ENCODE measurements around the gene CNMD.
A peak's percentile ranks its signal among the peaks of the same experiment; 100 is the strongest.
"Not testable (repeated sequence)": the region's sequence is repeated elsewhere in the genome, so short reads cannot be mapped to it uniquely, and the experiment has no call there.

CNMD gene

GRCh38 chr13:52712385-52712784, 27.2 kb downstream of the CNMD start:
- H3K27me3 ChIP-seq = no peaks in the 10 kb centered on the region
- H4K20me1 ChIP-seq = no peaks in the 10 kb centered on the region
- peak overlapping the region in 6 of 11 experiments; percentile 0 to 74 (median 13); a peak in 1 of 22 replicates for H3K27ac ChIP-seq
- no peak overlapping the region for H3K4me3 ChIP-seq
- no peaks in the 10 kb centered on the region for H3K36me3 ChIP-seq
- H3K9me3 ChIP-seq (replicated peaks in 1 of 11) = peaks cover 4 to 20% (median 10%) of the 10 kb centered on the region in 11 experiments; a peak in 15 of 22 replicates
- H3K4me1 ChIP-seq = peaks cover 0 to 35% (median 26%) of the 10 kb centered on the region in 10 experiments; a peak in 18 of 20 replicates
- H3K9ac ChIP-seq = no peak overlapping the region
- H3K4me2 ChIP-seq = peak overlapping the region in 6 of 11 experiments; percentile 64 to 86 (median 79); a peak in 12 of 22 replicates
- no peak for TF ChIP-seq Cebpa-rat (IDR thresholded peaks at IDR 0.05)

DNA sequence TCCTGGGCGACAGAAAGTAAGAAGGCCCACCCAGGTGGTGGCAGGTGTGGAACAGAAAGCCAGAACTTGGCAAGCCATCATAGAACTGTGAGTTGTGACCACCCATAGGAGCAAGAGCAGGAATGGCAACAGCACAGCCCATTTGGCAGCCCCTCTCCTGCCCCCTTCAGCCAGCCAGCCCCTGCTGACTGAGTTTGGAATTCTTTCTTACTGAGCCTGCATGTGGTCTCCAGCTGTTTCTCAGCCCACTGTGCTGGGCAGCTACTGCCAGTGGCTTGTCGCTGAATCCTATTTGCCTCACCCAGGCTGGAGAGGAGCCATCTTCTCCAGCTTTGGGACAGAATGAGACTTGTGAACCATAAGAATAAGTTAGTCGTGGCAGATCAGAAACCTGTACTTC, 28.3 kb downstream of the CNMD start:
- H3K4me1 ChIP-seq = peaks cover 0 to 35% (median 26%) of the 10 kb centered on the region in 10 experiments; a peak in 18 of 20 replicates
- H3K27ac ChIP-seq = no peak overlapping the region; a peak in 1 of 22 replicates
- H3K9me3 ChIP-seq (replicated peaks in 1 of 11) = peaks cover under 1 to 9% (median 1%) of the 10 kb centered on the region in 11 experiments; a peak in 8 of 22 replicates
- no peak overlapping the region for H3K4me3 ChIP-seq
- H4K20me1 ChIP-seq = no peaks in the 10 kb centered on the region
- no peaks in the 10 kb centered on the region for H3K36me3 ChIP-seq
- H3K9ac ChIP-seq = no peak overlapping the region
- no peak overlapping the region for H3K4me2 ChIP-seq
- no peak for TF ChIP-seq Cebpa-rat (IDR thresholded peaks at IDR 0.05)
- no peaks in the 10 kb centered on the region for H3K27me3 ChIP-seq

DNA sequence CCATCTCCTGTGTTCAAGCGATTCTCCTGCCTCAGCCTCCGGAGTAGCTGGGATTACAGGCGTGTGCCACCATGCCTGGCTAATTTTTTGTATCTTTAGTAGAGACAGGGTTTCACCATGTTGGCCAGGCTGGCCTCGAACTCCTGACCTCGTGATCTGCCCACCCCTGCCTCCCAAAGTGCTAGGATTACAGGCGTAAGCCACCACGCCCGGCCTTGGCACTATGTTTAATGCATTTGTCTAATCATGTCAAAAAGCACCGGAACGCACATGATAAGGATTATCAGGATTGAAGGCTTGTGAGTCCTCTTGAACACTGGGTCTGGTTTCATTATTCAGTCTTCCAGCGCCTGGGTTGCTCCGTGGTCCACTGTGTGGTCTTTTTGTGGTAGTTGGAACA, 31.4 kb downstream of the CNMD start:
- H3K4me3 ChIP-seq; H3K9me3 ChIP-seq (replicated peaks in 1 of 11); H3K27me3 ChIP-seq; H3K4me2 ChIP-seq; H4K20me1 ChIP-seq; H3K36me3 ChIP-seq; H3K27ac ChIP-seq; H3K9ac ChIP-seq: not testable (repeated sequence)
- H3K4me1 ChIP-seq = peaks cover 0 to 16% (median 14%) of the 10 kb centered on the region in 10 experiments; a peak in 14 of 20 replicates

GRCh38 chr13:52707375-52707774, 32.2 kb downstream of the CNMD start:
- Histone ChIP-seq H3K4me1 (peaks cover 5 to 12% (median 9%) of the 10 kb centered on the region in 10 experiments), H4K20me1 (no peaks in the 10 kb centered on the region), H3K27ac (no peak overlapping the region), H3K9ac (no peak overlapping the region), H3K4me3 (no peak overlapping the region), H3K36me3 (no peaks in the 10 kb centered on the region), H3K9me3 (replicated peaks in 1 of 11) (no peaks in the 10 kb centered on the region), H3K4me2 (no peak overlapping the region), H3K27me3 (no peaks in the 10 kb centered on the region)
- no peak for TF ChIP-seq Cebpa-rat (IDR thresholded peaks at IDR 0.05)

DNA sequence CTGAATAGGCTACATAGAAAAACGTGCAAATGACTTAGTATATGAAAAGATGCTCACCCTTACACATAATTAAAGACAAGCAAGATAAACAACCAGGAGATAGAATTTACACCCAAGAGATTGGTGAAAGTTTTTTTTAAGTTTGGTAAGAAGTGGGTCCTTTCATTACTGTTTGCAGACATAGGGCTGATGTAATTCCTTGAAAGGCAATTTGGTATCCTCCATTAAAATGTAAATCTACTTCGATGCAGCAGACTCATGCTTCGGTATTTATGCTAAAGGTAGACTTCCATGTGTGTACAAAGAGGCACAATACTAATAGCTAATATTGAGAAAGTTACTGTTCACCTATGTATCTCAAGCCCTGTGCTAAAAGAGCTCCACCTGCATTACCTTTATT, 33.5 kb downstream of the CNMD start:
- Histone ChIP-seq H3K27ac (no peak overlapping the region), H3K27me3 (no peaks in the 10 kb centered on the region), H3K9me3 (replicated peaks in 1 of 11) (no peaks in the 10 kb centered on the region), H3K4me2 (no peak overlapping the region), H3K4me1 (peaks cover 13 to 20% (median 17%) of the 10 kb centered on the region in 10 experiments), H3K4me3 (no peak overlapping the region), H3K9ac (no peak overlapping the region), H3K36me3 (no peaks in the 10 kb centered on the region), H4K20me1 (no peaks in the 10 kb centered on the region)
- no peak for TF ChIP-seq Cebpa-rat (IDR thresholded peaks at IDR 0.05)

DNA sequence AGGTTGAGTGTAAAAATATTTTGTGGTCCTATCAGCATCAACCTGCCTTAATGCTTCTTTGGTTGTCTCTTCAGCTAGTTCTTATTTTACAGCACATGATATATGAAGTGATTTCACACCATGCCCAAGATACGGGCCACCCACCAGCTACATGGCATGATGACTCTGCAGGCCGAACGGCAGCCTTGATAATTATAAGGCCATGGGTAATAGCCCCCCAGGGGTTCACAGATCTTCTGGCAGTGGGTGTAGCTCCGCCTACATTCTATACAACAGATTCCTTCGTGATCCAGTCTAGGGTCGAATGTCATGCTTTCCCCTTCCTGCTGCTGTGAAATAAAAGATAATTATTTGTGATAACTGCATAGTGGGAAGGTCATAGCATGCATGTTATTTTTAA, 36.1 kb downstream of the CNMD start:
- Histone ChIP-seq H3K4me3 (no peak overlapping the region), H3K9ac (no peak overlapping the region), H3K36me3 (peaks cover 0 to 18% (median 0%) of the 10 kb centered on the region in 11 experiments; a peak in 5 of 22 replicates), H4K20me1 (no peaks in the 10 kb centered on the region), H3K4me1 (peaks cover 13 to 22% (median 17%) of the 10 kb centered on the region in 10 experiments), H3K9me3 (replicated peaks in 1 of 11) (no peaks in the 10 kb centered on the region), H3K4me2 (no peak overlapping the region), H3K27me3 (no peaks in the 10 kb centered on the region), H3K27ac (no peak overlapping the region)
- TF ChIP-seq Cebpa-rat (IDR thresholded peaks at IDR 0.05) = no peak

- no peak for TF ChIP-seq Cebpa-rat (IDR thresholded peaks at IDR 0.05)
- Histone ChIP-seq H3K27ac (peak overlapping the region in 6 of 11 experiments; percentile 3 to 37 (median 27); a peak in 3 of 22 replicates), H3K9ac (no peak overlapping the region), H3K4me3 (no peak overlapping the region), H3K36me3 (peaks cover 0 to 33% (median 10%) of the 10 kb centered on the region in 11 experiments; a peak in 11 of 22 replicates), H3K4me2 (peak overlapping the region; percentile 30 to 82 (median 65)), H3K9me3 (replicated peaks in 1 of 11) (no peaks in the 10 kb centered on the region), H3K4me1 (peaks cover 13 to 22% (median 17%) of the 10 kb centered on the region in 10 experiments), H4K20me1 (no peaks in the 10 kb centered on the region), H3K27me3 (no peaks in the 10 kb centered on the region)
These were observed 37.7 kb downstream of the CNMD start for GRCh38 chr13:52701728-52702465.

- Histone ChIP-seq H3K4me1 (peaks cover 4 to 13% (median 9%) of the 10 kb centered on the region in 10 experiments; a peak in 19 of 20 replicates), H3K9ac (no peak overlapping the region)
These were observed 43.1 kb downstream of the CNMD start for GRCh38 chr13:52696566-52696965.

GRCh38 chr13:52695856-52696255, 43.8 kb downstream of the CNMD start:
- H3K4me2 ChIP-seq = peak overlapping the region in 4 of 11 experiments; percentile 2 to 33 (median 10); a peak in 4 of 22 replicates
- peak overlapping the region in 2 of 11 experiments; percentile 5 to 12; a peak in 3 of 22 replicates for H3K27ac ChIP-seq
- no peak overlapping the region for H3K4me3 ChIP-seq
- H3K27me3 ChIP-seq = no peaks in the 10 kb centered on the region
- H4K20me1 ChIP-seq = no peaks in the 10 kb centered on the region; a peak in 1 of 22 replicates
- H3K36me3 ChIP-seq = peaks cover 5 to 54% (median 18%) of the 10 kb centered on the region in 11 experiments; a peak in 19 of 22 replicates
- H3K9me3 ChIP-seq (replicated peaks in 1 of 11) = no peaks in the 10 kb centered on the region
- H3K9ac ChIP-seq = no peak overlapping the region
- TF ChIP-seq Cebpa-rat (IDR thresholded peaks at IDR 0.05) = no peak
- H3K4me1 ChIP-seq = peaks cover 0 to 15% (median 7%) of the 10 kb centered on the region in 10 experiments; a peak in 11 of 20 replicates

More at GRCh38 chr13:52696566-52696965, 43.1 kb downstream of the CNMD start:
- no peak overlapping the region; a peak in 1 of 22 replicates for H3K27ac ChIP-seq
- no peak for TF ChIP-seq Cebpa-rat (IDR thresholded peaks at IDR 0.05)
- peaks cover 0 to 47% (median 13%) of the 10 kb centered on the region in 11 experiments; a peak in 15 of 22 replicates for H3K36me3 ChIP-seq
- no peak overlapping the region for H3K4me3 ChIP-seq
- H3K27me3 ChIP-seq = no peaks in the 10 kb centered on the region
- H4K20me1 ChIP-seq = no peaks in the 10 kb centered on the region
- no peaks in the 10 kb centered on the region for H3K9me3 ChIP-seq (replicated peaks in 1 of 11)
- H3K4me2 ChIP-seq = no peak overlapping the region

Data from BLaER1 treated with 17β-estradiol and CSF1 and Interleukin-3, amounts not matched to agents 10 nM and 100 nM (cell line).